ENCODE measurements around the gene NOTUM.
"Not testable (repeated sequence)": the region's sequence is repeated elsewhere in the genome, so short reads cannot be mapped to it uniquely, and the experiment has no call there.

Gene NOTUM

DNA sequence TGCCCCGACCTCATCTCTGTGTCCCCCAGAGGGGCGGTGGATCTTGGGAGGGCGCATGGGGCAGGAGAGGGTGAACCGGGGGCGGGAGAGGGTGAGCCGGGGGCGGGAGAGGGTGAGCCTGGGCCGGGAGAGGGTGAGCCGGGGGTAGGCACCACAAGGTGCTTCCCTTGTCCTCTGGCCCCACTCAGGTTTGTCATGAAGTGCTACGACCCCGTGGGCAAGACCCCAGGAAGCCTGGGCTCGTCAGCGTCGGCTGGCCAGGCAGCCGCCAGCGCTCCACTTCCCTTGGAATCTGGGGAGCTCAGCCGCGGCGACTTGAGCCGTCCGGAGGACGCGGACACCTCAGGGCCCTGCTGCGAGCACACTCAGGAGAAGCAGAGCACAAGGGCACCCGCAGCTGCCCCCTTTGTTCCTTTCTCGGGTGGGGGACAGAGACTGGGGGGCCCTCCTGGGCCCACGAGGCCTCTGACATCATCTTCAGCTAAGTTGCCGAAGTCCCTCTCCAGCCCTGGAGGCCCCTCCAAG, 35.3 kb upstream of the NOTUM start:
- no peak for DNase-seq (ENCODE audit: low spot score)

DNA sequence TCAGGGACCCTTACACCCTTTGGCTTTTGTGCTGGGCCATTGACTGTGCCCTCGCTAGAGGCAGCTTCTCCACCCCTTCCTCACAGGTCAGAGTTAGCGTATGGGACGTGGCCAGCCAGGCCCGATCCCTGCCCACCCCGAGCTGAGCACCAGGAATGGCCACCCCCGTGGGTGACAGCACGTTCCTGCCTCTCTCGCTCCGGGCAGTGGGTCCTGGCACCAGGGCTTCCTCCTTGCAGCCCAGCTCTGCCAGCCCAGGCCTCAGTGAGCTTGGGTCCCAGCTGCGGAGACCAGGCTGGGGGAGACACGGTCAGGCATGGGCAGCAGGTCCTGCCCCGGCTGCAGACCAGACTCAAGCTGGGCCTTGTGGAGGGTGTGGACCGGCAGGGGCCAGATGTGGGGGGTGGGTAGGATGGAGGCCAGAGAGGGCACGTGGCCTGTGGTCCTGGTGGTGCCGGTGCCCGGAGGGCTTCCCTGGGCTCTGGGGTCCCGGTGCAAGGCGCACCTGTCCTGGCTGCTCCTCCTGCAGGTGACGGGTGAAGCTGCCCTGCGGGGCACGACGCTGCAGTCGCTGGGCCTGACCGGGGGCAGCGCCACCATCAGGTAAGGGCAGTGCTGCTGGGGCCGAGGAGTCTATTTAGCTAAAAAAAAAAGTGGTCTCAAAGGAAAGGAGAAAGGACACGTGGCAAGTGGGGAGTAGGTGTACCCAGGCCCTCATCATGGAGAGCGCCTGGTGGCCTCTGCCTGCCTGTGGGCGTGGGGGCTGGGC, 34.7 kb upstream of the NOTUM start:
- no peak for DNase-seq (ENCODE audit: low spot score)

DNA sequence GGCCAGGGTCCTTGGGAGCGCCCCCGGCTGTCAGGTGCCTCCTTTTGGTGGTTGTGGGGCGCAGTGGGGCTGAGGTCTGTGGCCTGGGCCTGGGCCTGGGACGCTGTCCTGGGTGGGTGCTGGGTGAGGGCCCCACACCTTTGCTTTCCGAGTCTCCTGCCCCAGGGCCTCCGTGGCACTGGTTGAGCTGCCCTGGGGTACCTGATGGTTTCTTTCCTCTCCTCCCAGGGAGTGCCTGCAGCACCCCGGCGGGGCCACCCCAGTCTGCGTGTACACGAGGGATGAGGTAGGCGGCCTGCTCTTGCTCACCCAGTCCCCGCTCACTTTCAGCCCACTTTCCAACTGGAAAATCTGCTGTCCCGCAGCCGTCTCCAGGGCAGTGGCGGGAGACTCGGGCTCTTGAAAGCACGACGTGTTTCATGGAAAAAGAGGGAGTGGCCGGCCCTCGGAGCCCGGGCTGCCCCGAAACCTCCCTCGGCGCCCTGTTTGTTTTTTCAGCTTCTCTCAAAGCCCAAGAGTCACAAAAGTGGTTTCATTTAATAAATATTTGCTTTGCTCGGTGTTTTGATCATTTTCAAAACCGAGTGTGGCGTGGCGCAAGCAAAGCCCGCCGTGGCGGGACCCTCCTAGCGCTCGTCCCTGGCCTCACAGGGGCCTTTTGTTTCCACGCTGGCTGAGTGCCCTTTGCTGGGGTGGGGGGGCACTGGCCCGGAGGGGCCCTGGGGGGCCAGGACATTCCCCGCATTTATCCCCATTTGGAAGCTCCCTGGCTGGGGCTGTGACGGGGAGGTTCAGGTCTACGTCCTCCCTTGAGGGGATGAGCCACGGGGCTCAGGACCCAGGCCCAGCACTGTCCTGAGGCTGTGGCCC, 33.8 kb upstream of the NOTUM start:
- DNase-seq (ENCODE audit: low spot score) = no peak

DNA sequence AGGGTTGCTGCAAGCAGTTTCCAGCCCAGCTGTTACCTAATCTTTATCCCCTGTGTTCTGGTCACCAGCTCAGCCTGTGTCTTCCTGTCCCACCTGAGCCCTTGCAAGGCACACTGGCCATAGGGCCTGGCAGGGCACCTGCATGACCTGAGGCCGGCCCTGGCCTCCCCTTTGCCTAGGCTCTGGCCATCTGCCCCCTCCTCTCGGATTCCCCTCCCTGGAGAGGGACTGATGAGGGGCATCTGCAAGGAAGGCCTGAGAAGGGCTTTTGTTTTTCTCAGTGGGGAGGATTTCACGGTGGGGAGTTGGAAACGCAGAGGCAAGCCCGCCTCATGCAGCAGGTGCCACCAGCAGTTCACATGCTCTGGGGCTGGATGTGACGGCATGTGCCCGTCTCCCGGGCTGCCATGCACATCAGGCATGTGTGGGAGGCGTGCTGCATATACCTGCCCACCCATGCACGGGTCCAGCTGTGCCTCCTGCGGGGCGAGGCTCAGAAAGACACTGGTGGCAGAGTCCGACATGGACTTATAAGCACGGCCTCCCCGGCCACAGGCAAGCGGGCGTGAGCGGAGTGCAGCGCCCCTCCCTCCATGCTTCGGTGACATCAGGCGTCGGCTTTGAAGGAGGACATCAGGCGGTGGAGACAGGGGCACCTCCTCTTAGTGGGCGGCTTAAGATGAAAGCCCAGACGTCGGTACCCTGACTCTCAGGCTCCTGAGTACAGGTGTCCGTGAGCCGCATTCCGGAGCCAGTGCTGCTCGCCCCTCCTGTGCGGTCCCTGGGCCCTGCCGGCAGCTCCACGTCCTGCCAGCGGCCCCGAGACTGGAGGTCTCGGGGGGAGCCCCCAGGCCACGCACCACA, 33.0 kb upstream of the NOTUM start:
- DNase-seq (ENCODE audit: low spot score) = no peak

DNA sequence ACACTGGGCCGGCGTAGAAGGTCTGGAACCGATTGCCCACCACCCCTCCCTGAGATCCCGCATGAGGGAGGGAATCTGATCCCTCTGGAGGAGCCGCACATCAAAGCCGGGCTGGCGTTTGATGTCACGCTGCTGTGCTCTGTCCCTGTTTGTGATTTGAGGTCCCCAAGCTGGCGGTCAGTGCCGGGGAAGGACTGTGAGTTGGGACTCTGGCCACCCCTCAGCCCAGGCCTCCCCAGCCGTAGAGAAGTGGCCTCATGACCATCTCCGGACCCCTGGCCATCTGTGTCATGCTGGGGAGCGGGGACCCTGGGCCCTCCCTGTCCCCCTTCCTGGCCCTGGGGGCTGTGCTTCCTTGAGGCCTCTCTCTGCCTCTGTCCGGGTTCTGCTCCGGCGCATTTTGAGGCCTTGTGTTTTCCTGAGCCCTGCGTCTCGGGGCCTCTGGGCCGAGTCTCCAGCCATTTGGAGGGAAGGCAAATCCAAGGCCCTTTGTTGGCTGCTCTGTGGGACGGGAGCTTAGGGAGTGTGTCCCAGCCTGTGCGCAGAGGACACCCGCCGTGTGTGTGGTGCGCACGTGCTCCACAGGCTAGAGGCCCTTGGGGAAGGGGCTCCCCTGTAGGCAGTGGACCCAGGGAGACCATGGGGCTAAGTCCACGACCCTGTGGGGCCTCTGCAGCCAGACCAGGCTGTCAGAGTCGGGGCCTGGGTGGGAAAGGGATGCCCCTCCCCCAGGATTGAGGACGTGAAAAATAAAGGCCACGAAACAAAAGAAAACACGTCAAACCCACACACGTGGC, 31.5 kb upstream of the NOTUM start:
- no peak for DNase-seq (ENCODE audit: low spot score)

DNA sequence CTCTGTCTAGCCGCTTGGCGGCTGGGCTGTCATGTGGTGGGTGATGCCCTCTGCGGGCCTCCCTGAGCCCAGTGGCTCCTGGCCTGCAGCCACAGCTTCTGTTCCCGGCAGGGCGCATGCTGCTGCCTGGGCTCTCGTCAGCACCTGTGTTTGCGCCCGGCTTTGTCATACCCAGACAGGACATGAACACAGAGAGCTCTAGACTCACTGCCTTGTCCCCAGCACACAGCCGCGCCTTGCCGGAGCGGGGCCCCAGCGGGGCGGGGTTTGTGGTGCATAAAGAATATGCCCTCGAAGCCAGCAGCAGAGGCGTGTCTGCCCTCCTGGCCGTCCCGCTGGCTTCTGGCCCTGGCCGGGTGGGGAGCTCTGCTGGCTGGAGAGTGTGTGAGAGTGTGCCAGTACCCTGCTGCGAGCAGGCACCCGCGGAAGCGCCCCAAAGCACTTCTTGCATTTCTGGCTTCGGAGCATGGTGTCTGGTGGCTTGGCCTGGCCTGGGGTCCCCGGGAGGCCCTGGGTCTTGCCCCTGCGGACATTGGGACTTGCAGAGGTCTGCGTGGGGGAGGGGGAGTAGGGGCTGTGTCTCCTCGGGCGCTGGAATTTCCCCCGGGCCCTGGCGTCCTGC, 30.8 kb upstream of the NOTUM start:
- no peak for DNase-seq (ENCODE audit: low spot score)

DNA sequence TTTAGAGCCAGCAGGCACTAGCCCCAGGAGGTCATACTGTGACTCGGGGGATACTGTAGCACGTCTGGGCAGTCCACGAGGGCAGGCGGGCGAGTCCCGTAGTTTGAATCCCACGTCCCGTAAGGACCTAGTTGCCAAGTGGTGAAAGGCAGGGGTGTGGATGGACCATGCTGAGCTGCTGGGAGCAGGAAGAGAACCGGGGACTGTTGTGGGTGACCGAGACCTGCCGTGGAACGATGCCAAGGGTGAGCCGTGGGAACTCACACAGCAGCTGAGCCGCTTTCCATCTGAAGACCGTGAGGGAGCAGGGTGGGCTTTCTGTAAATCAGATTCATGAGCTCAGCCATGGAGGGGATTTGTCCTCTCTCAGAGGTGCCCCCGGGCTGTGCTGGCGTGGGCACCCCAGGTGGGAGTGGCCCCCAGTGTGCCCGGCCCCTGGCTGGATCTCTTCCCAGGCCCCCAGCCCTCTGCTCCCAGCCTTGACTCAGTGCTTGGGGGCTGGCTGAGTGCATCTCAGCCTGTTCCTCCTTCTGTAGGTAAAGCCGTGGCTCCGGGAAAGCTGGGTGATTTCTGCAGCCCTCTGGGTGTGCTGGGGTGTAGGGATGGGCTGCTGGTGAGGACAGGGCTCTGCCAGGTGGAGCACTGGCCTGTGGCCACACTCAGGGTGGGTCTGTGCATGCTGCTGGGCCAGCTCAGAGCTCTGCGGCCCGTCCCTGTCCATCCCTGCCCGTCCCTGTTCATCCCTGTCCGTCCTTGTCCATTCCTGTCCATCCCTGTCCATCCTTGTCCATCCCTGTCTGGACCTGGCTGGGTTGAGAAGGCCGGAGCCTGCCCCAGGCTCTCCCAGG, 30.1 kb upstream of the NOTUM start:
- DNase-seq (ENCODE audit: low spot score) = no peak

DNA sequence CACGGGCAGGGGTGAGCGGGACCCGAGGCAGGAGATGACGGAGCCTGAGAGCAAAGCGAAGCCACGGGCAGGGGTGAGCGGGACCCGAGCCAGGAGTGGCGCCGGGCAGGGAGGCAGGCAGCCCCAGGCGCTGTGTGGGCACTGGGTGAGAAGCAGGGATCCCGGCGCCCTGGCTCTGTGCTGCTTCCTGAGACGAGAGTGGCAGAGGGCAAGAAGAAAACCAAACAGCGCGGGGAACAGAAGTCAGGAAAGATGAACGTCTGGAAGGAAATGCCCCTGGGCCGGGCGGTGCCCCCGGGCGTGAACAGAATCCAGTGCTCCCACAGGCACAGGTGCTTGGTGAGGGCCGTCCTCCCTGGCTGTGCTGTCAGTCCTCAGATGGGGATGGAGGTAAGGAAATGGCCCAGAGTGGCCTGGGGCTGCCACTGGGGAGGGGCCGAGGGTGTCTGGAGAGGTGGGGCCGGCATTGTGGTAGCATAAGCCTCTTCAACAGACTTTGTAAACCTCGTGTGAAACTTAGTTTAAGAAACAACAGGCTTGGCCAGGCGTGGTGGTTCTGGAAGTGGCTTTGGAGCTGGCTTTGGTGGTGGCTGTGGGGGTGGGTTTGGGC, 26.3 kb upstream of the NOTUM start:
- no peak for DNase-seq (ENCODE audit: low spot score)

DNA sequence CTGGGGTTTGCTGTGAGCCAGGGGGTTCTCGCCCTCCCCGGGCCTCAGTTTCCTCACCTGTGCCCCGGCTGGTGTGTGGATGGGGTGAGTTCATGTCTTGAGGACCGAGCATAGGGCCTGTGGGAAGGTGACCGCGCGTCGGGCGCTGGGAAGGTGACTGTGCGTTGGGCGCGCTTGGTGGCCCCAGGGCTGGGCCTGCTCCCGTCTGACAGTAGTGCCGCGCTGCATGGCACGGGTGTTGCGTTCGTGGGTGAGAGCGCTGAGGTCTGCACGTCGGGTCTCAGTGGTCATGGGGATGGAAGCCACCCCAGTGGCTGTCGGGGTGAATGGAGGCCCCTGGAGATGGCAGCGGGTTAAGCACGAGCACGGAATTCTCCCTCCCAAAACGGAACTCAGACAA, 25.6 kb upstream of the NOTUM start:
- no peak for DNase-seq (ENCODE audit: low spot score)

DNA sequence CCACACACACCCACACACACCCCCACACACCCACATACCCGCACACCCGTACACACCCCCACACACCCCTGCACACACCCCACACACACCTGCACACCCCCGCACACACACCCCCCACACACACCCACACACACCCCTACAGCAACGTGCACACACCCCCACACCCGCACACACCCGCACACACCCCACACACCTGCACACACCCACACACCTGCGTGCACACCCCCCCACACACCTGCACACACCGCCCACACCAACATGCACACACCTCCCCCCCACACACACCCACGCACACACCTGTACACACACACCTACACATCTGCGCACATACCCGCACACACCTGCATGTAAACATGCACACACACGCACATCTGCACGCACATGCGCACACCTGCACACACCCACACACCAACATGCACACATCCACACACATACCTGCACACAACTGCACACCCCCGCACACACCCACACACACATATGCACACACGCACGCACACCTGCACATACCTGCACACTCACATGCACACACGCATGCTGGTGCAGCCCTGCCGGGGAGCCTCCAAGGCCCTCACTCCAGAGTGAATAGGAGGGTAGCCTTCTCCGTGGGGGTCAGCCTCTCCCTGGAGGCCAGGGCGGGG, 23.9 kb upstream of the NOTUM start:
- no peak for DNase-seq (ENCODE audit: low spot score)

DNA sequence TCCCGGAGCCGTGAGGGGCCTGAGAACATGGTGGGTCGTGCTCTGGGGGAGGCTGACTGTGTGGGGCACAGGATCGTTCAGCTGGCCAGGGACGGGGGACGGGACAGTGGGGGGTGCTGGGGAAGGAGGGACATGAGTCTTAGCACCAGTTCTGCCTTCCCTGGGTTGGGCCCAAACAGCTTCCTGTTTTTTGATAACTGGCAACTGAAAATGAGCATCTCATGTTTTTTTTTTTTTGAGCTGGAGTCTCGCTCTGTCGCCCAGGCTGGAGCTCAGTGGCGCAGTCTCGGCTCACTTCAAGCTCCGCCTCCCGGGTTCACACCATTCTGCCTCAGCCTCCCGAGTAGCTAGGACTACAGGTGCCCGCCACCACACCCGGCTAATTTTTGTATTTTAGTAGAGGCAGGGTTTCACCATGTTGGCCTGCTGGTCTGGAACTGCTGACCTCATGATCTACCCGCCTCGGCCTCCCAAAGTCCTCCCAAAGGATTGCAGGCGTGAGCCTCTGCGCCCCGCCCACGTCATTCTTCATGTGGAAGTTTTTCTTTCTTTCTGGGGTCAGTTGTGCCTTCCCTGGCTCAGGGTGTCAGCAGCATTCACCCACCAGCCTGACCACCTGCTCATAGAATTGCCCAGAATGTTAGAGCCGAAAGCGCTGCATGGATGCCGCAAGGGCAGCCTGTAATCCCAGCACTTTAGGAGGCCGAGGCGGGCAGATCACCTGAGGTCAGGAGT, 22.8 kb upstream of the NOTUM start:
- DNase-seq (ENCODE audit: low spot score) = no peak

DNA sequence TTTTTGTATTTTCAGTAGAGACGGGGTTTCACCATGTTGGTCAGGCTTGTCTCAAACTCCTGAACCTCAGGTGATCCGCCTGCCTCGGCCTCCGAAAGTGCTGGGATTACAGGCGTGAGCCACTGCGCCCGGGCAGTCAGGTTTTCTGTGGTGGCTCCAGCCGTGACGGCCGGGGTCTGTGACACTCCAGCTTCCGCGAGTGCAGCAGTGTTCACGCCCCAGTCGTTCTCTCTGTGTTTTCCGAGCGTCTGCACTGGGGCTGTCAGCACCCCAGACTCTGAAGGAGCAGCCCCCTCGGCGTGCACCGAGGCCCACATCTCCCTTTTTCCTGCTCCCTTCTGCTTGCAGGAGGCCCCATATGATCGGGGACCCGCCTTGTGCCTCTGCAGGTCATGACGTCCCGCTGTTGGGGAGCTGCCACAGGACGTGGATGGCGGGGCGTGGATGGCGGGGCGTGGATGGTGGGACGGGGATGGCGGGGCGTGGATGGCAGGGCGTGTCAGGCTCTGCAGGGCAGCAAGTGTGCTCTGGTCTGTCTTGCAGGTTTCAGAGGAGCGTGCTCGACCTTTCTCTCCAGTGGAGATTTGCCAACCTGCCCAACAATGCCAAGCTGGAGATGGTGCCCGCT, 22.1 kb upstream of the NOTUM start:
- no peak for DNase-seq (ENCODE audit: low spot score)

DNA sequence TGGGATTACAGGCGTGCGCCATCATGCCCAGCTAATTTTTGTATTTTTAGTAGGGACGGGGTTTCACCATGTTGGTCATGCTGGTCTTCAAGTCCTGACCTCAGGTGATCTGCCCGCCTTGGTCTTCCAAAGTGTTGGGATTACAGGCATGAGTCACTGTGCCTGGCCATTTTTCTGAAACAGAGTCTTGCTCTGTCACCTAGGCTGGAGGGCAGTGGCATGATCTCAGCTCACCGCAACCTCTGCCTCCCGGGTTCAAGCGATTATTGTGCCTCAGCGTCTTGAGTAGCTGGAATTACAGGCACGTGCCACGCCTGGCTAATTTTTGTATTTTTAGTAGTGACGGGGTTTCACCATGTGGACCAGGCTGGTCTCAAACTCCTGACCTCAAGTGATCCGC, 20.5 kb upstream of the NOTUM start:
- not testable (repeated sequence) for DNase-seq (ENCODE audit: low spot score)

DNA sequence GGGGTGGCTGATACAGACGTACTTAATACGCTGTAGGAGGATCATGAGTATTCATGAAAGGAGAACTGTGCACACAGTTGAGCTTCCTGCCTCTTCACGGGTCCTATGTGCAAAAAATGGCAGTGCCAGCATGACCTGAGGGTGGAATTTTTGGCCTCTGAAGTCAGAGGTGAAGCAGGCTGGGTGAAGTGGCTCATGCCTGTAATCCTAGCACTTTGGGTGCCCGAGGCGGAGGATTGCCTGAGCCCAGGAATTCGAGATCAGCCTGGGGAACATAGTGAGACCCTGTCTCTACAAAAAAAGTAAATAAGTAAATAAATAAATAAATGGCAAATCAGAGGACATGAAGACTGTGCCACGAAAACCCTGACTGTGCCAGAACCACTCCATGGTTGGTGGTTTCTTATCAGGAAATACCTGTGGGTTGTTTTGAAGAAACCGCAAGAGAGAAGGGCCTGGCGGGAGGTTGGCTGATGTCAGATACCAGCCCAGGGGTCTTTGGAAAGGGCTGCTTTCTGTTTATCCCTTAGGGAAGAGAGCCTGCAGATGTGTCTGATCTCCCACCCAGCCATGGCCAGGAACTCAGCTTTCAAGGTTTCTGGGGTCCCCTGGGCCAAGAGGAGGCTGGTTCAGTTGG, 19.8 kb upstream of the NOTUM start:
- no peak for DNase-seq (ENCODE audit: low spot score)

DNA sequence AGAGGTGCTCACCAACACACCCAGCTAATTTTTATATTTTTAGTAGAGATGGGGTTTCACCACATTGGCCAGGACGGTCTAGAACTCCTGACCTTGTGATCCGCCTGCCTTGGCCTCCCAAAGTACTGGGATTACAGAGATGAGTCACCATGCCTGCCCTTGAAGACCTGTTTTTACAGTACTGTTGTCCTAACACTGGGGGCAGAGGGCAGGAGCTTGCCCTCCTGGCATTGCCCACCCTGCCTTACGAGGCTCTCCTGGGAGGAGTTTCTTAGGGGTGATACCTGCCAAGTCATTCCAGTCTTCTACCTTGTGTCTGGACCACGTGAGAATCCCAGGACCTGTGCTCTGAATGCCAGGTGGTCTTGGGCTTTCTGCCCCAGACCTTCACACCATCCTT, 19.1 kb upstream of the NOTUM start:
- DNase-seq (ENCODE audit: low spot score) = peak; percentile 37

DNA sequence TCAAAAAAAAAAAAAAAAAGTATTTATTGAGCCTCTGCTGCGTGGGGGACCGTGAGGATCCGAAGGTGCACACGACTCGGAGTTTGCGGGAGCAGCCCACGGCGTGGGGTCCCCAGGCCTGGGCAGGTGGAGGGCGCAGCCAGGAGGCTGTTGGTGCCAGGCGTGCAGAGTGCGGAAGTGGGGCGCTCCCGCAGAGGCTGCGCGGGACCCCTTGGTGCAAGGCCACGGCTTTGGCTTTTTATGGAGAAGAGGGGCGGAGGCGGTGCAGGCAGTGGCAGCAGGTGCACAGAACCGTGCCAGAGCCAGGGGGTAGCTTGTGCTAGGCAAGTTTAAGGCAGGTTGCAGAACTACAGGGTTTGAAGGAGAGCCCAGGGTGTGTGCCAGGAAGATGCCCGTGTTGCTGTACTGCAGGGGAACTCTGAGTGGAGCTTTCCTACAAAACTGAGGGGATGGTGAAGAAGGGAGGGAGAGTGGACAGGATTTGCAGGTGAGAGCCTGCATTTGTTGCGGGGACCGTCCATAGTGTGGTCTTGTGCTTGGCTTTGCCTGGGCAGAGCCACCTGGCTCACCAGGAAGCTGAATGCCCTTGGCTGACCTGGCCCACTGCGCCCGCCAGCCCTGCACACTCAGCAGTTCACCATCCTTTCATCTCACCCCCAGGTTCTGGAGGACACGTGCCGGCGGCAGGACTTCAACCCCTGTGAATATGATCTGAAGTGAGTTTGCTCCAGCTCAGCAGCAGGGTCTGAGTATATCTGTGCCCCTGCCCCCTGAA, 17.7 kb upstream of the NOTUM start:
- DNase-seq (ENCODE audit: low spot score) = no peak

Data from RKO (cell line).